ENCODE measurements around the gene MFRP. TPM values are rescaled to one million over a fixed set of nuclear protein-coding genes. Genes with fewer than 3 reads are reported as not detected.

The MFRP gene
- total and polyA plus RNA-seq, 10 of the 15 experiments (the other 5 are each of a cell fraction or from before 2014, with no cell fraction given), result not detected

GRCh38 chr11:119335655-119336543 is 10.6 kb downstream of the MFRP start:
- H3K27ac ChIP-seq (ENCODE audit: control insufficient read depth, insufficient read depth), result no peak overlapping the region
- ATAC-seq (no peak), DNase-seq (ENCODE audit: low read depth, low spot score) (no peak), FAIRE-seq (no peak)
- CTCF ChIA-PET, result interaction anchor here (2.7 to 6.1 kb wide), 3 partner anchors 13 to 17 kb away, joined by 11 to 88 read pairs (median 58); no protein-coding TSS in a partner anchor
- H3K9ac ChIP-seq (ENCODE audit: control insufficient read depth, insufficient read depth, low read length), result no peak overlapping the region
- no TSS peak for BruUV-seq (replicated peaks)
- RAD21 ChIA-PET (ENCODE audit: unreplicated experiment), result interaction anchor here (0.6 kb wide), 1 partner anchor 141 kb away, joined by 3 read pairs; no protein-coding TSS in a partner anchor
- in situ Hi-C loops (cut with MboI), result no loop called here
- POLR2A ChIA-PET, result no interaction called here
- intact Hi-C loops (cut with micrococcal nuclease; ENCODE audit: unreplicated experiment), result loop anchor here (5.0 kb wide), 2 partner anchors 136 to 269 kb away; partner anchors contain the start of gene VPS11
- TF ChIP-seq CBX3 (IDR thresholded peaks at IDR 0.05; ENCODE audit: borderline replicate concordance, low read depth) (no peak), HDAC6 (IDR thresholded peaks at IDR 0.05; ENCODE audit: unreplicated experiment) (no peak), BRCA1 (IDR thresholded peaks at IDR 0.05; ENCODE audit: low read depth, low read length) (no peak), KDM1A (IDR thresholded peaks at IDR 0.05; ENCODE audit: borderline replicate concordance) (no peak), USF1 (IDR thresholded peaks at IDR 0.05; ENCODE audit: borderline replicate concordance, extremely low read length, insufficient read depth, low read depth, low read length) (no peak), DPF2 (IDR thresholded peaks at IDR 0.05) (no peak), NFIC (IDR thresholded peaks at IDR 0.05; ENCODE audit: low read depth, low read length) (no peak), CREB1 (IDR thresholded peaks at IDR 0.05; ENCODE audit: low read depth) (no peak), YBX1 (IDR thresholded peaks at IDR 0.05) (no peak), ETV6 (conservative IDR thresholded peaks at IDR 0.05 in 1 of 2, IDR thresholded peaks at IDR 0.05 in 1 of 2; ENCODE audit: borderline replicate concordance in 1 of 2, low read depth in 1 of 2) (no peak), FOS (IDR thresholded peaks at IDR 0.05; ENCODE audit: borderline replicate concordance, extremely low read depth, insufficient read length) (no peak), SMC3 (IDR thresholded peaks at IDR 0.05; ENCODE audit: borderline replicate concordance, low read length) (no peak), CTCF (IDR thresholded peaks at IDR 0.05 in 2 of 3, conservative IDR thresholded peaks at IDR 0.05 in 1 of 3; ENCODE audit: control insufficient read depth in 2 of 3, extremely low read depth in 1 of 3, insufficient read depth in 1 of 3, low read depth in 3 of 3, low read length in 3 of 3) (no peak), MLLT1 (IDR thresholded peaks at IDR 0.05) (no peak), ATF7 (IDR thresholded peaks at IDR 0.05; ENCODE audit: low read depth) (no peak)
- H3K9me3 ChIP-seq (replicated peaks; ENCODE audit: control insufficient read depth, insufficient read depth, low read length), result no peaks in the 10 kb centered on the region
- H3K4me3 ChIP-seq, result peak overlapping the region; percentile 91
- H3K36me3 ChIP-seq (ENCODE audit: control insufficient read depth in 2 of 2, insufficient read depth in 2 of 2, low read length in 1 of 2), result no peaks in the 10 kb centered on the region
- no peaks in the 10 kb centered on the region for H4K20me1 ChIP-seq (ENCODE audit: control insufficient read depth, insufficient read depth)
- H3K4me1 ChIP-seq (ENCODE audit: control insufficient read depth, insufficient read depth, low read length), result peaks cover 12% of the 10 kb centered on the region
- peaks cover 13% of the 10 kb centered on the region for H3K79me2 ChIP-seq (ENCODE audit: control insufficient read depth, insufficient read depth, low read length)
- no peak overlapping the region for H2AFZ ChIP-seq (ENCODE audit: control insufficient read depth, low read depth, low read length)
- peaks cover 0 to 4% of the 10 kb centered on the region in 2 experiments for H3K27me3 ChIP-seq (replicated peaks in 1 of 2; ENCODE audit: control insufficient read depth in 2 of 2, insufficient read depth in 2 of 2, low read length in 1 of 2)
- 96% methylated on average over 30 of the region's 30 CpGs for WGBS (ENCODE audit: insufficient coverage, insufficient replicate concordance, low lambda C conversion rate, missing lambda C conversion rate)
- SMC1A ChIA-PET (ENCODE audit: uncharacterized antibody, unreplicated experiment), result interaction anchor here (0.8 kb wide), 1 partner anchor 12 kb away, joined by 3 read pairs; no protein-coding TSS in a partner anchor
- H3K4me2 ChIP-seq (ENCODE audit: control insufficient read depth, insufficient read depth), result peak overlapping the region; percentile 98
